NCI-H128 (cell line): ENCODE results near the gene MSANTD7.
"Not testable (repeated sequence)": the region's sequence is repeated elsewhere in the genome, so short reads cannot be mapped to it uniquely, and the experiment has no call there.

Source experiments
- DNase-seq: peaks from one replicate; lab custom pipeline; 2025; ENCODE audit not compliant: unreplicated experiment; lab: John Stamatoyannopoulos, UW

MSANTD7 gene

DNA sequence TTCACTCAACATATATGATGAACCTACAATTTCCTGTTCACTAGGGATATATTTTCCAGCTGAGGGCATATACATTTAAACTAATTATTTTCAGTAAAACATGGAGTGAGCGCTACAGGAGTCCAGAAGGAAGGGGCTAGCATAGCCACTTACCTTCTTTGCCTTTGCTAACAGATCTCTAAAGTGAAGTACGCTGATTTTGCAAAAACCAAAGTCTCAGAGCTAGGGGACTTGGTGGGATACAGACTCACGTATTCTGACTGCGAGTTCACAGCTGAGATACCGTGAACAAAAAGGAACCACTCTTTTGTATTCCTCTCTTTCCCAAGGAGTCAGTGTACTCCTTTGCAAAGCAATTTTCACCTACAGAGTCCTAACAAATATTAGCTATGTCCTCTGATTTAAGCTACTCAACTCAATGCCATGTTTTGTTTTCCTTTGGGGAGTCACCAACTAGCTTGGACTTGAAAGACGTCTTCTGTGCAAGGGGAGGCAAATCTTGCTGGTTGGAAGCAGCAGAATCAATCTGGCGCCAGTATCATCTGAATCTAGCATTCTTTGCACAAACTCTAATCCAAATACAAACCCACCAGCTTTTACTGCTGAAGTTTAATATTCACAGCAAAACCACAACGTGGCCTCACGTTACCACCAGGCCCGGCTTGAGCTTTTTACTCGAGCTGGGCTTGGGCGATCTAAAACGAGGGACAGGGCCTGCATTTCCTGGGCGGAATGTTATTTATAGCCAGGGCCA is 926 bp upstream of the MSANTD7 start:
- no peak for DNase-seq

DNA sequence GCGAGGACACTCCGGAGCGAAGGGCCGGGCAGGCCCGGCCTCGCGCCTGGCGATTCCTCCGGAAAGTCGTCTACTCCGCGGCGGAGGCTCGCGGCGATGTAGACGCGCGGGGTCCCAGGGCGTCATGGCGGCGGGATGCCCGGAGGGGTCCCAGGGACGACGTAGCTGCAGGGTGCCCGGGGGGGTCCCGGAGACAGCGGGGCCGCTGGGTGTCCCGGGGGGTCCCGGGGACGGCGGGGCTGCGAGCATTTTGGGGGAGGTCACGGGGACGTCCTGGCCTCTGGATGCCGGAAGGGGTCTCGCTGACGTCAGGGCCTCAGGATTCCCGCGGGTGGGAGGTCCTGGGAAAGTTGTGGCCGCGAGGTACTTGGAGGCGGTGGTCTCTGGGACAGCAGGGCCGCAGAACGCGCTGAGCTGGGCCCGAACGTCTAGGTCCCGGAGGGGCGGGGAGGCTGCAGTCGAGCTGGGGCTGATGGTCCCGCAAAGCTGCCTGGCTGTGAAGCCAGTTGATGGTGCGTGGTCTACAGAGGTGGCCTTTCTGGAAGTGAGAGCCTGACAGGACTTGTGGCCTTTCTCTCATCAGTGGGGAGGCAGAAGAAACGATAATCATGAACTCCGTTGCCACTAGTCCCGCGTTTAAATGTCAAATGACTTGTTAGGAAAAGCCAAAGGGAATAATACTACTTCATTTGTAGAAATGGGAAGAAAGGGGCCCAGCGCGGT is 637 bp downstream of the MSANTD7 start:
- no peak for DNase-seq

DNA sequence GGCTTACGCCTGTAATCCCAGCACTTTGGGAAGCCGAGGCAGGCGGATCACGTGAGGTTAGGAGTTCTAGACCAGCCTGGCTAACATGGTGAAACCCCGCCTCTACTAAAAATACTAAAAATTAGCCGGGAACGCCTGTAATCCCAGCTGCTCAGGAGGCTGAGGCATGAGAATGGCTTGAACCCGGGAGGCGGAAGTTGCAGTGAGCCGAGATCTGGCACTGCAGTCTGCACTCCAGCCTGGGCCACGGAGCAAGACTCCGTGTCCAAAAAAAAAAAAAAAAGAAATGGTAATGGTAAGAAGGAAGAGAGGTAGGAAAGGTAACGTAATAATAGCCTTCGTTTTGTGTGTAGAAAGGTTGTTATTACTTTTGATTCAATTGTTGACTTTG is 1.2 kb downstream of the MSANTD7 start:
- DNase-seq, result no peak

DNA sequence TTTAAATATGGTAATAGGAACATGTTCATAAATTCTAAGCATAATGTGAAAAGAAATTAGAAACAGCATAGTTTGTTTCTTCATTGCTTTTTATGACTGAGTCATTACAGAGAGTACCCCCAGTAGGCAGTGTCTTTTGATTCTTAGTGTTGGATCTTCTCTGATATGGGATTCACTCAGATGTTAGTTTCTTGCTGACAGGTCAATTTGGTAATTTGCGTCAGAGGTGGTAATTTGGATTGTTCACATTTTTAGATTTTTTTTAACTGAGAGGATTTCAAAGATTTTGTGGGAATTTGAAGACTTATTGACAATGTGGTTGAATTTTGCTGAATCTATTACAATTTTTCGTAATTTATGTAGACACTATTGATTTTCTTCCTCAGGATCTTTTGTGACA is 2.1 kb downstream of the MSANTD7 start:
- DNase-seq, result no peak

DNA sequence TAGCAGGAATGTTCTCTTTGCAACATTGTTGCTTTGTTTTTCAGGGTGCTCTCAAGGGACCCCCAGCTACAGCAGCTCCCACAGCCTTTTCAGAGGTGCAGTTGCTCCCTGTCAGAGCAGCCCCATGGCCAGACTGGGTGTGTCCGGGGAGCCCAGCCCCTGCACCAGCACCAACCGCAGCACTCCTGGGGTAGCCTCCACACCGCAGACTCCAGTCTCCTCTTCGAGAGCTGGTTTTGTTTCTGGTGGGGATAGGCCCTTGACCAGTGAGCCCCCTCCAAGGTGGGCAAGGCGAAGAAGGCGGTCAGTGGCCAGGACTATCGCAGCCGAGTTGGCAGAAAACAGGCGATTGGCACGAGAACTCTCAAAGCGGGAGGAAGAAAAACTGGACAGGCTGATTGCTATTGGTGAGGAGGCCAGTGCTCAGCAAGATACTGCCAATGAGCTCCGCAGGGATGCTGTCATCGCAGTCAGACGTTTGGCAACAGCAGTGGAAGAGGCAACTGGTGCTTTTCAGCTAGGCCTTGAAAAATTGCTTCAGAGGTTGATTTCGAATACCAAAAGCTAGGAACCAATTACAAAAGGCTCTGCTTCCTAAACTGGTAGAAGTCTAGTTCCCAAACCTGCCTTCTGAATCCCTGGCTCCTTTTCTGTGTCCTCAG is 5.4 kb downstream of the MSANTD7 start:
- DNase-seq, result no peak

DNA sequence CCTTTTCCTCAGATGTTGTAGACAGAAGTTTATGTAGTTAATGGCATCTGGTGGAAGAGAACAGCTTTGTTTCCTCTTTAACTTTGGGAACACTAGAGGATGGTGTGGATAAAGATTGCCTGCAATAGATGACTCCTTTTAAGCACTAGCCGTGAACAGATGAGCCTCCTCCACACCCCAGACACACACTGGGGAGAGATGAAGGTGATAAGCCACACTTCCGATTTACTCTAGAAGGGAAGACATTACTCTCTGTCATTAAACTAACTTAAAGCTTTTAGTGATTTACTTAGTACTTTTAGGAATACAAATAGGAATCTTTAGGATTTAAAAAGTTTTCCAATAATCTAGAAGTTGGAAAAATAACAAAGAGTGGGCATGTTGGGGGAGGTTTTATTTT is 6.8 kb downstream of the MSANTD7 start:
- no peak for DNase-seq

DNA sequence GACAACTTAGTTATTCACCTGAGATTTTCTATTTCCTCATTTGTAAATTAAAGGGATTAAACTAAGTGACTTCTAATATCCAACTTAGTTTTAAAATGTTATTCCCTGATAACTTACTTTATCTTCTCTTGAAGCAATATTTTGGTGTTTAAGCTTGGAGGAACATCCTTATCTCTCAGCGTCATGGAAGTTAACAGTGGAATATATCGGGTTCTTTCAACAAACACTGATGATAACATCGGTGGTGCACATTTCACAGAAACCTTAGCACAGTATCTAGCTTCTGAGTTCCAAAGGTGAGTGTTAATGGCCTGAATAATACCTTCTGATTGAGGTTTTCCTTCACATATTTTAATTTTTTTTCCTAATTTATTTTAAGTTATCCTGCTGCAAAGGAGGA is 14.1 kb downstream of the MSANTD7 start:
- DNase-seq, result no peak

DNA sequence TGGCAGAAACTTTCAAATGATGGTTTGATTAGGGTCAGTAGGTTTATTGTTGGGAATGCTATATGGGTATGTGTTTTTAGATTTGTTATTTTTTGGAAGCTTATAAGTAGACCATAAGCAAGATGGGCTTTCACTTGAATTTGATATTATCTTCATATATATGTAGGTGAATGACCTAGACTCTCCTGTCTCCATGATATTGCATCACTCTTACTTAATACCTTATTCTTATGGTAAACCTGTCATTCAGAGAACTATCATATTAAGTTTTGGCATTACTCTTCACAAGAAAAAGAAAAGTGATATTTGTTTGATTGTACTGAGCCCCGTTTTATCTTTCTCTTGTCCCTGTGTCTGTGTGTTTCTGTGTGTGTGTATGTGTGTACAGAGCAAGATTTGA is 17.3 kb downstream of the MSANTD7 start:
- no peak for DNase-seq

DNA sequence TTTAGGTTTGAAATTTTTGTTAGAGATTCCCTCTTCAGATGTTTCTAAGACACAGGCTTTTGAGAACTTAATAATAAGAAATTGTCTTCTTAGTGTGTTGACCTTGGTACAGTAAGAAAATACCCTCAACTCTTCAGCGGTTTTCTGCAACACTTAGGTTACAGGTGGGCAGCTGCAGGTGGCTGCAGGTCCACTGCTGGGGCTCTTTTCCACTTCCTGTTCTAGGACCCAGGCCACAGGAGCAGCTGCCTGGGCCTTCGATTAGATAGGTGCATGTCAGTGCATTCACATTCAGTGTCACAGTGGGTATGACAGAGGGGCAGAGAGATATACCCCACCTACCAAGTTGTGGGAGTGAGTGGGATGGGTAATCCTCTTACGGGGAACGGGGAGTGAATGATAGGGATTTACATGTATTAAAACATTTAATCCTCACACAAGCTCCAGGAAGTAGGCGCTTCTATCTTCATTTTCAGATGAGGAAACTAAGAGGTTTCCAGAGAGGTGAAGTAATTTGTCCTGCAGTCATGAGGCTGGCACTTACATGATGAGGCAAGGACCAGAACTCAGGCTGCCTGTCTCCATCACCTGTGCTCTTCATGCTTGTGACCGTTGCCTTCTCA is 20.3 kb downstream of the MSANTD7 start:
- DNase-seq, result no peak

DNA sequence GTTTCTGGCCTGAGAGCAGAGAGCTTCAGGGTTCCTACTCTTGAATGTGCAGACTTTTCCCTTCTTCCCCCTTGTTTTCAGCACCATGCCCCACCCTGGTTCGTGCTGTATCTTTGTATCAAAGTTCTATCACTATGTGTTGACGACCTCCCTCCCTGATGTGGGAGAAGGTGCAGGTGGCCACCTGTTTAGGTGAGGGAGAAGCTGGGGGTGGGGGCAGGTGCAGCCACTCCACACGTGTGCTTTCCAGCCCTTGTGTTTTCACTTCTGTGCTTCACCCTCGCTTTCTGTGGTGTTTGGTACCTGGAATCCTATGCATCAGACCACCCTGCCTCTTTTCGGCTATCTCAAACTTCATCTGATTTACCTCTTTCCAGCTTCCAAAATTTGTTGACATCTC is 20.9 kb downstream of the MSANTD7 start:
- DNase-seq, result no peak

DNA sequence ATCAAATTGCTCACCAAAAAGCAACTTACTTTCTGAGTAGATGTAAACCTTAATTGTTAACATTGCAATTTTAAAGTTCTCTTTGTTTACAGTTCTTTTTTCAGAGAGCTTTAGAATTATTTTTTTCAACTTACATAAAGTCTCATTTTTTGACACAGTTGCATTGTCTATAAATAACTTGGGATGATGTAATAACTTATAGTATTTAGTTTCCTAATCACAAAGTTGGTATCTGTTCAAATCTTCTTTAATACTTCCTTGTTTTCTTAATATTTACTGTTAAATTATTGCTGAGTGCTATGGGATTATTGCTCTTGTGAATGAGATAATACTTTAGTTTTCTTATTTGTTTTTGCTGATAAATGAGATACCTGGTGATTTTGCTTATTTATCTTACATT is 21.7 kb downstream of the MSANTD7 start:
- no peak for DNase-seq

DNA sequence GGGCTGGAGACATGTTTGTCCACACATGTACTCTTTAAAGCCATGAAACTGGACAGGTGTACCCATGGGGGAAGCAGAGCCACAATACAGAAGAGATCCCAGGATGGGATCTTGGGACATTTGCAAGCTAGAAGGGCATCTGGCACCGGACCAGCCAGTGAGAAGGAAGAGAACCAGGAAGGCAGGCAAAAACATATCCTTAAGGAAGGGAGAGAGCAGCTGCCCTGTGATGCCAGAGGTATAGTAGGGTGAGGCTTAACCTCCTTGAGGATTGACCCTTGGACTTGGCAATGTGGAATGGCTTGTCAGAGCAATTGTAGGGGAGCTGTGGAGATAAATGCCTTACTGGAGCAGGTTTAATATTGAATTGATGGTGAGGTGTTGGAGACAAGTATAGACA is 22.7 kb downstream of the MSANTD7 start:
- no peak for DNase-seq

DNA sequence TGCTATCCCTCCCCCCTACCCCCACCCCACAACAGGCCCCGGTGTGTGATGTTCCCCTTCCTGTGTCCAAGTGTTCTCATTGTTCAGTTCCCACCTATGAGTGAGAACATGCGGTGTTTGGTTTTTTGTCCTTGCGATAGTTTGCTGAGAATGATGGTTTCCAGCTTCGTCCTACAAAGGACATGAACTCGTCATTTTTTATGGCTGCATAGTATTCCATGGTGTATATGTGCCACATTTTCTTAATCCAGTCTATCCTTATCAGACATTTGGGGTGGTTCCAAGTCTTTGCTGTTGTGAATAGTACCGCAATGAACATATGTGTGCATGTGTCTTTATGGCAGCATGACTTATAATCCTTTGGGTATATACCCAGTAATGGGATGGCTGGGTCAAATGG is 26.4 kb downstream of the MSANTD7 start:
- not testable (repeated sequence) for DNase-seq

DNA sequence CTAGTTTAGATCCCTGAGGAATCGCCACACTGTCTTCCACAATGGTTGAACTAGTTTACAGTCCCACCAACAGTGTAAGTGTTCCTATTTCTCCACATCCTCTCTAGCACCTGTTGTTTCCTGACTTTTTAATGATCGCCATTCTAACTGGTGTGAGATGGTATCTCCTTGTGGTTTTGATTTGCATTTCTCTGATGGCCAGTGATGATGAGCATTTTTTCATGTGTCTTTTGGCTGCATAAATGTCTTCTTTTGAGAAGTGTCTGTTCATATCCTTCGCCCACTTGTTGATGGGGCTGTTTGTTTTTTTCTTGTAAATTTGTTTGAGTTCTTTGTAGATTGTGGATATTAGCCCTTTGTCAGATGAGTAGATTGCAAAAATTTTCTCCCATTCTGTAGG is 26.8 kb downstream of the MSANTD7 start:
- not testable (repeated sequence) for DNase-seq

DNA sequence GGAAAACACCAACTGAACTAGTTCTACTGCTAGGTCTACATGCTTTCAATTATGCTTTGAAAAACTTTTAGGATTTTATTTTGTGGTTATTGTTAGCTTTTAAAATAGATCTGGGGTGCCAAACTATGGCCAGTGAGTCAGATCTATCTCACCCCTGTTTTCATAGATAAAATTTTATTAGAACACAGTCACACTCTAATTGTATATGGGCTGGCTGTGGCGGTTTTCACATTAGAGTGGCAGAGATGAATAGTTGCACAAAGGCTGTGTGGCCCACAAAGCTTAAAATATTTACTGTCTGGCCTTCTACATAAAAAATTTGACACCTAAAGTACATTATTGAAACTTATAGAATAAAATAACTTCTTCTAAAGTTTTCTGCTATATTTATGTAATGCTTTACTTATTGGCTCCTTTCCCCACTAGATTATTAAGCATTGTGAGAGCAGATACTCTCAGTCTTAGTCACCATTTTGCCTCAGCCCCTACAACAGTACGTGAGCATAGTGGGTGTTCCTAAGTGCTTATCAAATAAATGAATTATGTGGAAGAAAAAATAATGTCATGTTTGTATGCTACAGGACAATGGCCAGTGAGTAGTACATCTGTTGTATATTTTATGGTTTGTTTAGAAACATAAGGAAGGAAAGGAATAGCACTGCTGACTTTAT is 35.1 kb downstream of the MSANTD7 start:
- no peak for DNase-seq

DNA sequence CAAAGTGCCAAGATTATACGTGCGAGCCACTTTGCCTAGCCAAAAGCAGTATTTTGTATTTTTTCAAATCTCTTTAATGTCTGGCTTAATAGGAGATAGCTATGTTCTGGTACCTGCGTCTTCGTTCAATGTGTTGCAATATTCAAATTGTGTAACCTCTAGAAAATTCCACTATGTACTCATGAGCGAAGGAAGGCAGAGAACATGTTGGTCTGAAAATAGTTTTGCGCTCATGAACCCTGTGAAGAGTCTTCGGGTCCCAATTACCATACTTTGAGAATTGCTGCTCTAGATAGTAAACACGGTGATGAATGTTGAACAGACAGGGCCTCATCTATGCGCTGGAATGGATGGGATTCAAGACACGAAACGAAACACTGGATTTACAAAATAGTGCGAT is 37.8 kb downstream of the MSANTD7 start:
- DNase-seq, result no peak

DNA sequence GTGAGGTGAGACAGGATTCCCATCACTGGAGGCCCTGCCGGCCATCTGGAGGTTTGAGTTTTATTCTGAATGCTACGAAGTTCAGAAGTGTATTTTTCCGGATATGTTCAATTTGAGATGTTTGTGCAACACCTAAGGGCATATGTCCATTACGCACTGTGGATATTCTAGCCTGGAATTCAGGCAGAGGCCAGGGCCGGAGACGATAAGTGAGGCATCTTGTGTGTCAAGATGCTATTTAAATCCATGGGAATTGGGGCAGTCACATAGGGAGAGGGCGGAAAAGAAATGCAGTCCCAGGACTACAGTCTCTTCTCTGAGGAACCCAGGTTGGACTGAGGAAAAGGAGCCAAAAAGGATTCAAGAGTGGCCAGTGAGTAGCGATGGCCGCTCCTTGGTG is 38.7 kb downstream of the MSANTD7 start:
- no peak for DNase-seq

DNA sequence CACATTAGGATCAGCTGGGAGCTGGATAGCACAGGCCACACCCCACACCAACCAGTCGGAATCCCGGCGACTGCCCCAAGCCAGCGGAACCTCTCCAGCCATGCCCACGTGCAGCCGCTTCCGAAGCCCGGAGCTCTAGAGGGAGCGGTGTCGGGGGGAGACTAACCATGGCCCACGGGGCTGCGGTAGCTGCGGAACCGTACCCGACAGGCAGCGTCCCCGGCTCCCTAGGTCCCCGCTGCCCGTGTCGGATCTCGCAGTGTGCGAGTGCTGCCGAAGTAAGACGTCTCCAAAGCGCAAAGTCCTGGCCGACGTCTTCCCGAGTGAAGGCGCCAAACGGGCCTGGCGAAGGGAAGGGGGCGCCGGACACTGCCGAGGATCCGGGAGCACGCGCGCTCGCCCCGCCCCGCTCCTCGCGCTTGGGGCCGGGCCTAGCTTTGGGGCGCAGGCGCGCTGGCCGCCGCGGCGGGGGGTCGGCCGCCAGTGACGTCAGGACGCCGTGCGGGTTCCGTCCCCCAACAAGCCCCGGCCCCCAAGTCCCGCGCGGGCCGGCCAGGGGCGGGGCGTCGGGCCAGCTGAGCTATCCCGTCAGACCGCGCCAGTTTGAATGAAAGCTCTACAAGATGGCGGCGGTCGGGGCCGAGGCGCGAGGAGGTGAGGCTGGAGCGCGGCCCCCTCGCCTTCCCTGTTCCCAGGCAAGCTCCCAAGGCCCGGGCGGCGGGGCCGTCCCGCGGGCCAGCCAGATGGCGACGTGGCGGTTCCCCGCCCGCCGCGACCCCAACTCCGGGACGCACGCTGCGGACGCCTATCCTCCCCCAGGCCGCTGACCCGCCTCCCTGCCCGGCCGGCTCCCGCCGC is 40.4 kb downstream of the MSANTD7 start, which contains the start of gene SUV39H2:
Gene SUV39H2 (plus strand): TSS at position 601 of the 858 bp plus-strand sequence. CDS start 23 bp downstream, at position 624.
- DNase-seq, result peak; percentile 75

DNA sequence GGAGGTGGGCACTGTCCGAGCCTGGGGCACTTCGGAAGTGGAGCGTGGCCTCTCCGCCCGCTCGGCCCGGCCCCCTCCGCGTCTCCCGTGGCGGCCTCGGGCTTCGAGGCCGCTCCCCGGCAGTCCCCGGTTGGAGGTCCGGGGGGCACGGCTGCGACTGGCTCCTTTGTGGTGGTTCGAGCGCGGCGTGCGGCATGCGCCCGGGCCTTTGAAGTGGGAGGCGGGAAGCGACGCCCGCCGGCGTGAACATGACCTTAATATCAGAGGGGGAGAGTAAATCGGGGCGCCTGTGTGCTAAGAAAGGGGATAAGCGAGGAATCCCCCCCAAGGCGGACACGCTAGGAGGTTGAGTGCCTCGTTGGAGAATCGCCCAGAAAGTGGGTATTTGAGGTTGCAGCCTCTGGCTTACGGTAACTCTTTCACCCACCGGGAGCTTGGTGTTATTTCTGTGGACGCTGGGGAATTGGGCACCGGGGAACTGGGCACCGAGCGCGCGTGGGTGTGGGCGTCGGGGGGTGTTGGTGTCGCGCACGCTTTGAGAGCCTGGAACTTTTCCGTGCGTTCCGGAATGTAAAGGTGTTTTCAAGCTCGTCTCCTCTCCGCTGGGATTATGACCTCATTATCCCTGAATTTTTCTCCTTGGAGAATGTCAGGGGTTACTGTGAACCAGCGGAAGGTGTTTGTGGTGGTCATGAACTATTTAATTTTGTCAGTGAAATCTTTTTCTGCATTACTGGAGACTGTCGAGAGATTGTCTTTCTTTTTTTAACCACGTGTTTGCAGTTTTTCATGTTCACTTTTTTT is 41.2 kb downstream of the MSANTD7 start:
- DNase-seq, result no peak

DNA sequence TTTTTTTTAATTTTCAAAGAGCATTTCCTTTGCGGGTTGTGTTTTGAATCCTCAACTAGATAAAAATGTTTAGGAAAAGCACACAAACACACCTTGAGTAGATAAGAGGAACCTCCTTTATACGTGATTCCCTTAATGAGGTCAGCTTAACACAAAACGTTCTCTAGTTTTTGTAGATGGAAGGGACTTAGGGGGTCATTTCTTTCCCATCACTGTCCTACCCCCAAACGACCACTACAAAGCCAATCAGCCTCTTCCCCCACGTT is 41.8 kb downstream of the MSANTD7 start:
- no peak for DNase-seq
